Stimulated activated CD8-positive, alpha-beta memory T cell treated with anti-CD3 and anti-CD28 coated beads, Interleukin-4, amount 100 ng/mL, for 4 hours (primary cell): ENCODE measurements around the gene PIK3CB.
A peak's percentile ranks its signal among the peaks of the same experiment; 100 is the strongest.
"Not testable (repeated sequence)": the region's sequence is repeated elsewhere in the genome, so short reads cannot be mapped to it uniquely, and the experiment has no call there.

Experiments used
- DNase-seq, 2 donors: peaks; one replicate each; pipeline ENCODE4 v3.0.0-alpha.2; 2020; ENCODE audit warnings: low read depth in 2 of 2, low spot score in 1 of 2

Gene PIK3CB

DNA sequence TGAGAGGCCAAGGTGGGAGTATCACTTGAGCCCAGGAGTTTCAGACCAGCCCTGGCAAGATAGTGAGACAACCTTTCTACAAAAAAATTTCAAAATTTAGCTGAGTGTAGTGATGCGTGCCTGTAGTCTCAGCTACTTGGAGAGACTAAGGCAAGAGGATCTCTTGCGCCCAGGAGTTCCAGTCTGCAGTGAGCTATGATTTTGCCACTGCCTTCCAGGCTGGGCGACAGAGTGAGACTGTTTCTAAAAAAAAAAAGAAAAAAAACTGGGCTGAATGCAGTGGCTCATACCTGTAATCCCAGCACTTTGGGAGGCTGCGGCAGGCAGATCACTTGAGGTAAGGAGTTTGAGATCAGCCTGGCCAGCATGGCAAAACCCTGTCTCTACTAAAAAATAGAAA is 14.0 kb upstream of the PIK3CB start:
- no peak for DNase-seq

DNA sequence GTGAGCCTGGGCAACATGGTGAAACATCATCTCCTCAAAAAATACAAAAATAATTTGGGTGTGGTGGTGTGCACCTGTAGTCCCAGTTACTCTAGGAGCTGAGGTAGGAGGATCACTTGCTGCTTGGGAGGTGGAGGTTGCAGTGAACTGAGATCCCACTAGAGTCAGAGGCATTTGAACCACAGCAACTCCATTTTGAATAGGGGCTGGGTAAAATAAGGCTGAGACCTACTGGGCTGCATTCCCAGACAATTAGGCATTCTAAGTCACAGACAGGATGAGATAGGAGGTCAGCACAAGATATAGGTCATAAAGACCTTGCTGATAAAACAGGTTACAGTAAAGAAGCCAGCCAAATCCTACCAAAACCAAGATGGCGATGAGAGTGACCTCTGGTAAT is 12.1 kb upstream of the PIK3CB start:
- not testable (repeated sequence) for DNase-seq

DNA sequence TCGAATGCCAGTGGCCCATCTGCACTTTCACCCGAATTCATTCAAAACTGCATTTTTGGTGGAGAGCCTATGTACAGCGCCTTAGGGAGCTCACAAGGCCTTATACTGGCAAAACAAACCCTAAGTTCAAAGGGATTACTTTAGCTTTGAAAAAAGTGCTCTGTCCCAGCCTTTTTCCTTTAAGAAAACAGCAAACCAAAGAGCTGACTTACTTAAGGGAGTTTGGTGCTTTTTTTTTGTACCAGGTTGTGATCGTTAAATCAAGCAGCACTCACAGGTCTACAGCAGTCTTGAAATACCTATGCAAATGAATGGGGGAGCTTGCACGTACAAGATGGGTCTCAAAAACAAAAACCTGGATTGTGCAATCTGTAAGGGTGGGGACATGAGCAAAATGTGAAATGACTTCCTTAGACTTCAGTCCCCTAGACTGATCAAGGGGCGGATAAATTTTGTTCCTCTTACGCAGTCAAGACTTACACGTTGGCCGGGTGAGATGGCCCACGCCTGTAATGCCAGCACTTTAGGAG is 11.6 kb upstream of the PIK3CB start:
- no peak for DNase-seq

GRCh38 chr3:138845771-138846173 is 11.0 kb upstream of the PIK3CB start:
- DNase-seq = no peak

GRCh38 chr3:138845181-138845601 is 10.5 kb upstream of the PIK3CB start:
- no peak for DNase-seq

DNA sequence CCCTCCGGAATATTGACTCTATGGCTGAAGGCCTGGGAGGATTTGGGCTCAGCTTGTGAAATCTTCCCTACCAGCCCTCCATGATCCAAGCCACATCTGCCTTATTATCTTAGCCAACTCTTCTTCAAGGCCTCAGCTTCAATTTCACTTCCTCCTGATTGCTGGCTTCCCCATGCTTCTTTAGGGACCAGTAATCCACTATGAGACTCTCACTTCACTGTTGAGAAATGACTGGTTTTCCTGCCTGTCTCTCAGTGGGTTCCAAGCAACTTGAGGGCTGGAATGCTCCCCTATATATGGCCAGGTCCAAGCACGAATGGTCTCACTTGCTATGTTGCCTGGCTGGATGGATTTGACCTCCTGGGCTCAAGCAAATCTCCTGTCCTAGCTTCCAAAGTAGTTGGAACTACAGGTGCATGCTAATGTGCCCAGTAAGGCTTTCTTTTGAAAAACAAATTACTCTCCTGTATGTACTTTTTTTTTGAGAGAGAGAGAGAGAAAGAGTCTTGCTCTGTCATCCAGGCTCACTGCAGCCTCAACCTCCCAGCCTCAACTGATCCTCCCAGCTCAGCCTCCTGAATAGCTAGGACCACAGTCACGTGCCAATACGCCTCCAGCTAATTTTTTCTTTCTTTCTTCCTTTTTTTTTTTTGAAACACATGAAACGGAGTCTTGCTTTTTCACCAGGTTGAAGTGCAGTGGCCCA is 7.9 kb upstream of the PIK3CB start:
- DNase-seq = no peak

DNA sequence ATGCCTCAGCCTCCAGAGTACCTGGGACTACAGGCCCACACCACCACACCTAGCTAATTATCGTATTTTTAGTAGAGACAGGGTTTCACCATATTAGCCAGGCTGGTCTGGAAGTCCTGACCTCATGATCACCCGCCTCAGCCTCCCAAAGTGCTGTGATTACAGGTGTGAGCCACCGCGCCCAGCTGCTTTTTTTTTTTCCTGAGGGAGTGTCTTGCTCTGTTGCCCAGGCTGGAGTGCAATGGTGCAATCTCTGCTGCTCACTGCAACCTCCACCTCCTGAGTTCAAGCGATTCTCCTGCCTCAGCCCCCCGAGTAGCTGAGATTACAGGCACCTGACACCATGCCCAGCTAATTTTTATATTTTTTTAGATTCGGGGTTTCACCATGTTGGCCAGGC is 3.7 kb upstream of the PIK3CB start:
- not testable (repeated sequence) for DNase-seq

GRCh38 chr3:138835846-138836245 is 1.1 kb upstream of the PIK3CB start:
- not testable (repeated sequence) for DNase-seq

DNA sequence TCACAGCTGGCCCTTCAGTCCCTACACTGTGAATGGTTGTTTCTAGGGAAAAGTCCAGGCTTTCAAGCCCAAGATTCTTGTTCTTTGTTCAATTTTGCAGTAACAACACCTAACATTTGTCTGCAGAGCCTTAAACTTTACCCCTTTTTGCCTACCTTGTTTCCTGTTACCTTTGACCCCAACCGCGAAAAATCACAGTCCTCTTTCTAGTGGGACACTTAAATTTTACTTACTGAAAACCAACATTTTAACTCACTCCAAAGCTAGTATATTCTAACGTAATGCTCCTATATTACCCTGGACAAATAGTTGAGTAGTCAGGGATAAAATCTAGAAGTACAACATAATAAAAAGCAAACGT is 649 bp upstream of the PIK3CB start:
- DNase-seq = no peak

- peak; percentile 3 to 29 for DNase-seq
Measured at GRCh38 chr3:138833899-138834595, 681 bp downstream of the PIK3CB start.

DNA sequence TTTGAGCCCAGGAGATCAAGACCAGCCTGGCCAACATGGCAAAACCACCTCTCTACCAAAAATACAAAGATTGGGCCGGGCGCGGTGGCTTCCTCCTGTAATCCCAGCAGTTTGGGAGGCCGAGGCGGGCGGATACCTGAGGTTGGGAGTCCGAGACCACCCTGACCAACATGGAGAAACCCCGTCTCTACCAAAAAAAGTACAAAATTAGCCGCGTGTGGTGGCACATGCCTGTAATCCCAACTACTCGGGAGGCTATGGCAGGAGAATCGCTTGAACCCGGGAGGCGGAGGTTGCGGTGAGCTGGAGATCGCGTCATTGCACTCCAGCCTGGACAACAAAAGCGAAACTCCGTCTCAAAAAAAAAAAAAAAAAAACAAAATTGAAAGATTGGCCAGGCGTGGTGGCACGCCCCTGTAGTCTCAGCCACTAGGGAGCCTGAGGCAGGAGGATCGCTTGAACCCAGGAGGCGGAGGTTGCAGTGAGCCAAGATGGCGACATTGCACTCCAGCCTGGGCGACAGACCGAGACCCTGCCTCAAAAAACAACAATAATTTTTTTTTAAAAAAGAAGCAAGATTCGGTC is 2.2 kb downstream of the PIK3CB start:
- not testable (repeated sequence) for DNase-seq

DNA sequence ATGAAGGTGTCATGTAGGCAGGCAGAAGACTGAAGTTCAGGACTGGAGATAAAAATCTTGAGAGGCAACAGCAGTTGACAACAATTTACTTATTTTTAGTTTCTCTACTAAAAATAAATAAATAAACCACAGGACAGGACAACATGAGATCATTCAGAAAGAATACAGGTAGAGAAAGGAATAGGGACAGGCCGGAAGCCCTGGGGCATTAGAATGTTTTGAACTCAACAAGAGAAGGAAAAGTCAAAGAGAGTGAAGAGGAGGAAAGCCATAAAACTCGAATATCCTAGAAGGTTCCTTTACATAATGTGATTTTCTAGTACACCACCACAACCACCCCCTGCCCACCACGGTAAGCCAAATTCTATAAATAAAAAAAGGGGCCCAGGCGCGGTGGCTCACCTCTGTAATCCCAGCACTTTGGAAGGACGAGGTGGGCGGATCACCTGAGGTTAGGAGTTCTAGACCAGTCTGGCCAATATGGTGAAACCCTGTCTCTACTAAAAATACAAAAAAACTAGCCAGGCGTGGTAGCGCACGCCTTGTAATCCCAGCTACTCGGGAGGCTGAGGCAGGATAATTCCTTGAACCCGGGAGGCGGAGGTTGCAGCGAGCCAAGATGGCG is 4.7 kb downstream of the PIK3CB start:
- DNase-seq = no peak

GRCh38 chr3:138829097-138829496 is 5.6 kb downstream of the PIK3CB start:
- no peak for DNase-seq

DNA sequence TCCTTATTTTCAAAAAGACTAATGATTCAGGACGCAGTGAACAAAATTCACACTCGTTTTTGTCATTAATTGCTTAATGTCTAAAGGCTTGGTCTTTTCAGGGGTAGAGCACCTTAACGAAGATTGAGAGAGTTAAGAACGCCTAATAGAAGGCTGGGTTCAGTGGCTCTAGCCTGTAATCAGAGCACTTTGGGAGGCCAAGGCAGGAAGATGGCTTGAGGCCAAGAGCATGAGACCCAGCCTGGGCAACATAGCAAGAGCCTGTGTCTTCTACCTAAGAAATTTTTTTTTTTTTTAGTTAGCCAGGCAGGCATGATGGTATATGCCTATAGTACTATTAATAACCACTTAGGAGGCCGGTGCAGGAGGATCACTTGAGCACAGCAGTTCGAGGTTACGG is 7.5 kb downstream of the PIK3CB start:
- no peak for DNase-seq

DNA sequence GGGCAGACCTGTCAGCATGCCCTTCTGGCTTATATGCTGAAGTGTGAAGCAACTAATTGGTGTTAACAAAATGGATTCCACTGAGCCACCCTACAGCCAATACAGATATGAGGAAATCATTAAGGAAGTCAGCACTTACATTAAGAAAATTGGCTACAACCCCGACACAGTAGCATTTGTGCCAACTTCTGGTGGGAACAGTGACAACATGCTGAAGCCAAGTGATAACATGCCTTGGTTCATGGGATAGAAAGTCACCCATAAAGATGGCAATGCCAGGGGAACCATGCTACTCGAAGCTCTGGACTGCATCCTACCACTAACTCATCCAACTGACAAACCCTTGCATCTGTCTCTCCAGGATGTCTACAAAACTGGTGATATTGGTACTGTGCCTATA is 9.4 kb downstream of the PIK3CB start:
- DNase-seq = no peak

DNA sequence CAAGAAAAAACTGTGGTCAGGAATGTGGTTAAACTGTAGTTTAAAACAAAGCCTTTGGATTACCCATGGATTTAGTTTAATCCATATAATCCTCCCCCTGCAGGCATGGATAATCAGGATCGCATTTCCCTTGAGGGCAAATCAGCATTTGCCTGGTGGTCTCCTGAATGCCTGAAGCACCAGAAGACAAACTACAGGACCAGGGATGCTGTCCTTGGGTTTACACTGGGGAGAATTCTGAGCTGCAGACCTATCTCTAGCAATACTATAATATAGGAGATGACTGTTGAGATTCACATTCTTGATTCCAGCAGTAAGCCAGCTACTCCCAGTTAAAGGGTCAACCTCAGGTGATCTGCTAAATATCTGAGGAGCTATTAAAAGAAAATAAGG is 10.6 kb downstream of the PIK3CB start:
- DNase-seq = no peak

GRCh38 chr3:138820379-138820778 is 14.3 kb downstream of the PIK3CB start:
- DNase-seq = not testable (repeated sequence)

DNA sequence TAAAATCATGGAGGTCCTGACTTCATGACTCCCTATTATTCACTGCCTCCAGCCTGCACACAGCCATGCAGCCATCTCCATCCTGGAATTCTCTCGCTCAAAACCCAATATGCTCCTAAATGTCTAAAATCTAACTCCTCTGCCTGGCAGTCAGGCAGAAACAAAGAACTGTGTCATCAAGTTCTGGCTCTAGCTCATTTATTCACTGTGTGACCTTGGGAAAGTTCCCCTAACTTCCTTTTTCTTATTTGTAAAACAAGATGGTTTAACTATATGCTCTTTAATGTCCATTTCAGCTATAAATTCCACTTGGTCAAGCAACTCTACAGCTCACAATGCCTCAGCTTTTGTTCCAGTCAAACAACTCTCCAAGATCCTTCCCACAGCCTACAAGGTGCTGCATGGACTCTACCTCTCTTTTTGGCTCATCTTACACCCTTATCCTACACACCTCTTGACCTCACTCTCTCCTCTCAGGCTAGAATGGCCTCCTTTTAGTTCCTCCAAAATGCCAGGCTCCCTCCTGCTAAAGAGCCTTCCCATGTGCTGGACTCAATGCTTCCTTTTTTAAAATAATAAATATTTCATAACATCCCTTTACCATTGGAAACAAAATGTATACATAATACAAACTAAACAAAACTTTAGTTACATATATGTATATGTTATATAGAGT is 16.4 kb downstream of the PIK3CB start:
- DNase-seq = no peak

GRCh38 chr3:138817695-138818094 is 17.0 kb downstream of the PIK3CB start:
- DNase-seq = no peak

DNA sequence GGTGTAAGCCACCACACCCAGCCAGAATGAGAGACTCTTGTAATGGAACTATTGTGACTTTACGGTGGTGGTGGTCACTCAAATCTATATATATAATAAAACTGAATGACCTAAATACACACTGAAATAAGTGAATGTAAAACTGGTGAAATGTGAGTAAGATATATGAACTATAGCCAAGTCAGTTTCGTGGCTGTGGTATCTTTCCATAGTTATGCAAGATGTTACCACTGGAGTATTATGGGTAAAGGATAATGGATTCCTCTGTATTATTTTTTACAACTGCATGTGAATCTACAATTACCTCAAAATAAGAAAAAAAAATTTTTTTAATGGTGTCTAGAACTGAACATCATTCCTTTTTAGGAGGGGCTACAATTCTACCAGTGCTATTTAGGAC is 21.9 kb downstream of the PIK3CB start:
- no peak for DNase-seq
